Esophagus squamous epithelium (tissue), 4 donors: Measurements from ENCODE around the gene PGP.

ENCODE experiments used
- POLR2A ChIP-seq, 4 donors: fragments of 450-650 bp; IDR thresholded peaks; one replicate each; pipeline ENCODE4 v1.6.1; 2017; ENCODE audit warnings: antibody characterized with exemption in 4 of 4, mild to moderate bottlenecking in 4 of 4, moderate library complexity in 3 of 4
- TF ChIP-seq, protein P1 (sequence below), 6 experiments: fragments of 450-650 bp in 4 of 6; fragments of 200-600 bp in 2 of 6; sonication (generic) in 2 of 6; IDR thresholded peaks; one replicate each; pipeline ENCODE4 v1.5.1; 2016 to 2019; ENCODE audit warnings: antibody characterized with exemption in 6 of 6, mild to moderate bottlenecking in 4 of 6, moderate library complexity in 4 of 6

DNA sequence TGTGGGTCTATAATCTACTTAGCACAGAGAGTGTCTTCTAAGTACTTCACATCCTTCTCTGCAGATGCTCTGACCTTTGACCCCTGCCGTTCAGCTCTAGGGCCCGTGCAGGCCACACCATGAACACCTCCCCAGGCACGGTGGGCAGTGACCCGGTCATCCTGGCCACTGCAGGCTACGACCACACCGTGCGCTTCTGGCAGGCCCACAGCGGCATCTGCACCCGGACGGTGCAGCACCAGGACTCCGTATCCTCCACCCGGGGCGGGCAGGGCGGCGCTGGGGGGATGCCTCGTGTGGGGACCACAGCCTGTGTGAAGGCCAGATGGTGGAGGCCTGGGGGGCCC lies 8.7 kb downstream of the PGP start:
- TF ChIP-seq, protein P1, sequence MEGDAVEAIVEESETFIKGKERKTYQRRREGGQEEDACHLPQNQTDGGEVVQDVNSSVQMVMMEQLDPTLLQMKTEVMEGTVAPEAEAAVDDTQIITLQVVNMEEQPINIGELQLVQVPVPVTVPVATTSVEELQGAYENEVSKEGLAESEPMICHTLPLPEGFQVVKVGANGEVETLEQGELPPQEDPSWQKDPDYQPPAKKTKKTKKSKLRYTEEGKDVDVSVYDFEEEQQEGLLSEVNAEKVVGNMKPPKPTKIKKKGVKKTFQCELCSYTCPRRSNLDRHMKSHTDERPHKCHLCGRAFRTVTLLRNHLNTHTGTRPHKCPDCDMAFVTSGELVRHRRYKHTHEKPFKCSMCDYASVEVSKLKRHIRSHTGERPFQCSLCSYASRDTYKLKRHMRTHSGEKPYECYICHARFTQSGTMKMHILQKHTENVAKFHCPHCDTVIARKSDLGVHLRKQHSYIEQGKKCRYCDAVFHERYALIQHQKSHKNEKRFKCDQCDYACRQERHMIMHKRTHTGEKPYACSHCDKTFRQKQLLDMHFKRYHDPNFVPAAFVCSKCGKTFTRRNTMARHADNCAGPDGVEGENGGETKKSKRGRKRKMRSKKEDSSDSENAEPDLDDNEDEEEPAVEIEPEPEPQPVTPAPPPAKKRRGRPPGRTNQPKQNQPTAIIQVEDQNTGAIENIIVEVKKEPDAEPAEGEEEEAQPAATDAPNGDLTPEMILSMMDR (IDR thresholded peaks at IDR 0.05): peak in 1 of 6 experiments; percentile 2
- TF ChIP-seq POLR2A (IDR thresholded peaks at IDR 0.05): no peak
